CMK (cell line): ENCODE measurements around the gene UGT1A7.

Experiments used
- DNase-seq: peaks from one replicate; pipeline ENCODE4 v3.0.0-alpha.2; 2010; ENCODE audit warnings: low read depth

Gene UGT1A7

GRCh38 chr2:233818639-233819621 lies 137.2 kb downstream of the UGT1A7 start:
- DNase-seq, result no peak

DNA sequence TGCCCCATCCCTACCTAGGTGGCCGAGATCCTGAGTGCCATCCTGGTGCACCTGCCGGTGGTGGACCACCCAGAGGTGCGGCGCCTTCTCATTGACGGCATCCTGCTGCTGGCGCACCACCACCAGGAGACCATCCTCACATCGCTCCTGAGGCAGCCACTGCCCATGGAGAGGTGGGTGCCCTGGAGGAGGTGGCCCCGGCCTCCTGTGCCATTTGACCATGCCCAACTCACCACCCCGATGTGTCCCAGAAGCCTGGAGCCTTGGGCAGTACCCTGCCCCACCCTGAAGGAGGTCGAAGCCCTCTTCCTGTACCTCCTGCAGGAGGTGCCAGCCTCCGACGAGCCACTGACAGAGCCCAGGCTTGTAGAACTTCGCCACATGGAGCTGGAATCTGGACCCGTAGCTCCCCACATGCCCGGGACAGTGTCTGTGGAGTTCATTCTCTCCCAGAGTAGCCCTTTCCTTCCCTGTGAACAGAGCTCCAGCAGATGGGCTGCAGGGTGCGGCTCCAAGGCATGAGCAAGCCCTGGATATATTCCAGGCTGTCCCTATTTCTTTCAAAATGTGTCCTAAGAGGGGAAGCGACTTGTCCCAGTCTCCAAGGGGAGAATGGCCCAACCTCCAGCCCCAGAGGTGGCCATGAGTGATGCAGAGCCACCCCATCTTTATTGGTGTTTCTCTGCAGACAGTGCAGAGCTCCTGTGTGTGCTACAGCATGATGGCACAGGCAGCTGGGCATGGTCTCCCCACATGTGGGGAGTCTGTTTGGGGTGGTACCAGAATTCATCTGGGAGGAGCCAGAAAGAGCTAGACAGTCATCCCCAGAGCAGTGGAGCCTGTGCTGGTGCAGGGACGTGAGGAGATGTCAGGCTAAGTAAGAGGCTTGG lies 138.4 kb downstream of the UGT1A7 start:
- DNase-seq, result no peak

DNA sequence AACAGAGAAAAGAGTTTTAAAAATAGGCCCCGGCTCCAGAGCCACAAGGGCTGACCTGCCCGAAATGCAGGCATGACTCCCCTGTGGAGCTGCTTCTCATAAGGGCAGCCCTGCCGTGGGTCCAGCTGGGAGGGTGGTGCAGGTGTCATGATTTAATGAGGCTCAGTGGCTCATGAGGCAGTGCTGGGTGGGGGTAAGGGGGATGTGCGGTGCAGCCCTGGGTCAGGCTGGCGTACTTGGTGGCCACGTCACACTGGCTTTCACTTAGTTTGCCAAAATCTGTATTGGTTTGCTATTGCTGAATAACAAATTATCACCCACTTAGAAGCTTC lies 139.0 kb downstream of the UGT1A7 start:
- no peak for DNase-seq

DNA sequence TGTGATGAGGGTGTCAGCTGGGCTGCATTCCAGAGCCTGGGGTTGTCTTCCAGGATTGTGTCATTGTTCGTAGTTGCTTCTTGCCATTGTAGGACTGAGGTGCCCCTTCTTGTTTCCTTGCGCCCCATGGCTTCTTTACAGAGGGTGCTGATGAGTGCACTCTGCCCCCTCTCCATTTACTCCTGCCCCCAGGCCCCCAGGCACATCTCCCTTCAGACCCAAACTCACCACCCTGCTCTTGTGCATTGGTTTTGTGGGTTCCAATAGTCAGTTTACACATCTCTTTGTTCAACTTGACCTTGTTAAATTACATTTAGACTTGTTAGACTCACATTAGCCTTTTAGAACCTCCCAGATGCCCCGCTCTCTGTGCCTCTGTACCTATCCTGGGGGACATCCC lies 139.5 kb downstream of the UGT1A7 start:
- no peak for DNase-seq

DNA sequence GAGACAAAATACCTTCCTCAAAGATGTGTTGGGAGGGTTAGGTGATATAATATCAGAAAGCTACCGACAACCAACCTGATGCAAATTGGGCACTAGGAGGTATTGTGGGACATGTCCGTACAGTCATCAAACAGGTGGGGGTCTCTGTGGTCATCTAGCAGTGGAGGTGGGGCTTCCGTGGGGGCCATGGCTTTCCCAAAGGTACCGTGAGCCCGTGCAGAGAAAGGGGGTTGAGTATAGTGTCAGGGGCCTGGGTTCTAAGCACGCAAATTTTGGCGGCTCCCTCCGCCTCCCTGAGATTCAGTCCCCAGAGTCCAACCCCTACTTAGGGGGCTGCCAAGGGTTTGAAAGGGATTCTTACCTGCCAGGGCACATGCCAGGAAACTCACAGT lies 140.0 kb downstream of the UGT1A7 start:
- DNase-seq, result no peak

DNA sequence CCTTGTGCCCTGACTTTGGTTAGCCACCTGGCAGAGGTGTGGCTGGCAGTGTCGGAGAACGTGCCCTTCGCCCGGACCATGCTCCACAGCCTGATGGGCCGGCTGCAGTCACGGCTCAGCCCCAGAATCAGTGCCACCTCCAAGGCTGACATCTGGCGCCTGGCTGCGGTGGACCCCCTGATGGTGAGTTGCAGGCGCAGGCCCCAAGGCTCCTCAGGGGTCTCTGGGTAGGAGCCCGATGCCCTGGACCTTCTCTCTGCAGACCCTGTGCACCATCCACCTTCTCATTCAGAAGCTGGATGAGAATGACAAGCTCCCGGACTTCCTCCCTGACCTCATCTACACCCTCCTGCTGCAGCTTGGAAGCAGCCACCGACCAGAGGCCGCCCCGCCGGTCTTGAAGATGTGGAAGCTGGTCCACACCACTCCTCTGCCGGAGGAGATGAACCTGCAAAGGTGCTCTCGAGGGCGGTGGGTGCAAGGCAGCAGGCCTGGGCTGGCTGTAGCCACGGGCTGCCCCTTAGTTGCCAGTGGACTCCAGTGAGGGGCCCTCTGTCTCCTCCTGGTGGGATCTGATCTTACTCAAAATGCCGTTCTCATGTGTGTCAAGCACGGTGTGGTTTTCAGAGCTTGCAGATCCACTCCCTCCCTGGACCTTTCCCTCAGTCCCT lies 140.5 kb downstream of the UGT1A7 start:
- DNase-seq, result no peak
